ENCODE results near the gene SLC5A2. TPM values are rescaled to one million over a fixed set of nuclear protein-coding genes. Genes with fewer than 3 reads are reported as not detected.

Gene SLC5A2
- total RNA-seq, 1 donor from 2014 or later, result 3.1 TPM

GRCh38 chr16:31496670-31497069 lies 13.7 kb downstream of the SLC5A2 start:
- intact Hi-C loops (cut with DNase I), result no loop called here
- Histone ChIP-seq H3K9me3 (no peaks in the 10 kb centered on the region), H3K4me1 (peaks cover 4% of the 10 kb centered on the region), H3K4me3 (no peak overlapping the region), H3K27ac (no peak overlapping the region), H3K27me3 (no peaks in the 10 kb centered on the region), H3K36me3 (peaks cover 78% of the 10 kb centered on the region)
- TF ChIP-seq, protein P1, sequence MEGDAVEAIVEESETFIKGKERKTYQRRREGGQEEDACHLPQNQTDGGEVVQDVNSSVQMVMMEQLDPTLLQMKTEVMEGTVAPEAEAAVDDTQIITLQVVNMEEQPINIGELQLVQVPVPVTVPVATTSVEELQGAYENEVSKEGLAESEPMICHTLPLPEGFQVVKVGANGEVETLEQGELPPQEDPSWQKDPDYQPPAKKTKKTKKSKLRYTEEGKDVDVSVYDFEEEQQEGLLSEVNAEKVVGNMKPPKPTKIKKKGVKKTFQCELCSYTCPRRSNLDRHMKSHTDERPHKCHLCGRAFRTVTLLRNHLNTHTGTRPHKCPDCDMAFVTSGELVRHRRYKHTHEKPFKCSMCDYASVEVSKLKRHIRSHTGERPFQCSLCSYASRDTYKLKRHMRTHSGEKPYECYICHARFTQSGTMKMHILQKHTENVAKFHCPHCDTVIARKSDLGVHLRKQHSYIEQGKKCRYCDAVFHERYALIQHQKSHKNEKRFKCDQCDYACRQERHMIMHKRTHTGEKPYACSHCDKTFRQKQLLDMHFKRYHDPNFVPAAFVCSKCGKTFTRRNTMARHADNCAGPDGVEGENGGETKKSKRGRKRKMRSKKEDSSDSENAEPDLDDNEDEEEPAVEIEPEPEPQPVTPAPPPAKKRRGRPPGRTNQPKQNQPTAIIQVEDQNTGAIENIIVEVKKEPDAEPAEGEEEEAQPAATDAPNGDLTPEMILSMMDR (IDR thresholded peaks at IDR 0.05), result no peak
- peak; percentile 85 for DNase-seq
- ATAC-seq, result peak; percentile 84

- DNase-seq, result peak; percentile 38
- TF ChIP-seq, protein P1 (IDR thresholded peaks at IDR 0.05), result no peak
- H3K27me3 ChIP-seq, result no peaks in the 10 kb centered on the region
- H3K9me3 ChIP-seq, result no peaks in the 10 kb centered on the region
- no peak overlapping the region for H3K4me3 ChIP-seq
- peaks cover 62% of the 10 kb centered on the region for H3K36me3 ChIP-seq
- H3K27ac ChIP-seq, result no peak overlapping the region
- no peak for ATAC-seq
- intact Hi-C loops (cut with DNase I), result no loop called here
- H3K4me1 ChIP-seq, result peaks cover 5% of the 10 kb centered on the region
Measured at GRCh38 chr16:31498493-31498892, 15.6 kb downstream of the SLC5A2 start.

DNA sequence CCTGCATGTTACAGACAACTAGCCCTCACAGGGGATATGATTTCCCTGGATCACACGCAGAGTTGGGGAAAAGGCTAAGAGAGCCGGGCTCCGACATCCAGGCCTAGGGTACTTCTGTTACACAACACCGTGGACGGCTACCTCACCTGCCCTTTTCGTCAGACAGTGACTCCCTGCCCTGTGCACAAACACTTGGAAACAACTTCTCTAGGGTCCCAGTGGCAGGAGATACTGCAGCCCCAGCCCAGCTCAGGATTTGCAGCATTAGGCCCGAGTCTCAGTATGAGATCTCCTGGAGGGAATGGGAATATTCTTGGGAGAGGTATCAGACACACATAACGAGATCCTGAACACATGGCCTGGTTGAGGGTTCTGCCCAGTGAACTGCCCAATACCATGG lies 17.0 kb downstream of the SLC5A2 start:
- intact Hi-C loops (cut with DNase I), result no loop called here

GRCh38 chr16:31501226-31501965 lies 18.5 kb downstream of the SLC5A2 start:
- DNase-seq (no peak), ATAC-seq (no peak)
- Histone ChIP-seq H3K9me3 (no peaks in the 10 kb centered on the region), H3K4me3 (no peak overlapping the region), H3K36me3 (peaks cover 35% of the 10 kb centered on the region), H3K27ac (no peak overlapping the region), H3K4me1 (peaks cover 18% of the 10 kb centered on the region), H3K27me3 (no peaks in the 10 kb centered on the region)
- TF ChIP-seq, protein P1 (IDR thresholded peaks at IDR 0.05), result no peak
- intact Hi-C loops (cut with DNase I), result no loop called here

More for the DNA sequence above, 17.0 kb downstream of the SLC5A2 start:
- Histone ChIP-seq H3K27ac (no peak overlapping the region), H3K4me3 (no peak overlapping the region), H3K27me3 (no peaks in the 10 kb centered on the region), H3K9me3 (no peaks in the 10 kb centered on the region), H3K36me3 (peaks cover 49% of the 10 kb centered on the region), H3K4me1 (peaks cover 12% of the 10 kb centered on the region)
- no peak for DNase-seq
- TF ChIP-seq, protein P1 (IDR thresholded peaks at IDR 0.05), result no peak
- ATAC-seq, result no peak

- Histone ChIP-seq H3K4me1 (peaks cover 22% of the 10 kb centered on the region), H3K27me3 (no peaks in the 10 kb centered on the region), H3K27ac (no peak overlapping the region), H3K9me3 (no peaks in the 10 kb centered on the region), H3K36me3 (peaks cover 29% of the 10 kb centered on the region), H3K4me3 (no peak overlapping the region)
- DNase-seq (no peak), ATAC-seq (no peak)
- intact Hi-C loops (cut with DNase I), result no loop called here
- TF ChIP-seq, protein P1 (IDR thresholded peaks at IDR 0.05), result no peak
Measured at GRCh38 chr16:31501966-31502348, 19.0 kb downstream of the SLC5A2 start.

All from upper lobe of right lung (tissue), 1 donor.